ENCODE data around the gene GRM1.

- no peak for TF ChIP-seq CTCF (conservative IDR thresholded peaks at IDR 0.05; ENCODE audit: low read depth in 2 of 2)
- no peak for TF ChIP-seq EZH2 (IDR thresholded peaks at IDR 0.05; ENCODE audit: low read depth, unreplicated experiment)
Measured at GRCh38 chr6:146071781-146072180, 42.9 kb downstream of the GRM1 start.
